Sigmoid colon (tissue), 4 donors: Measurements from ENCODE around the gene NANOGP8.

ENCODE experiments used
- EP300 ChIP-seq, 4 donors: sonication (generic); formaldehyde crosslinking; IDR thresholded peaks; one replicate each; pipeline ENCODE4 v1.6.1; 2017; ENCODE audit warnings: antibody characterized with exemption in 4 of 4
- TF ChIP-seq, protein P1 (sequence below), 4 experiments: fragments of 450-650 bp in 3 of 4; fragments of 200-600 bp in 1 of 4; IDR thresholded peaks; one replicate each; pipeline ENCODE4 v1.5.1; 2016 to 2019; ENCODE audit warnings: antibody characterized with exemption in 4 of 4, mild to moderate bottlenecking in 3 of 4, moderate library complexity in 2 of 4

DNA sequence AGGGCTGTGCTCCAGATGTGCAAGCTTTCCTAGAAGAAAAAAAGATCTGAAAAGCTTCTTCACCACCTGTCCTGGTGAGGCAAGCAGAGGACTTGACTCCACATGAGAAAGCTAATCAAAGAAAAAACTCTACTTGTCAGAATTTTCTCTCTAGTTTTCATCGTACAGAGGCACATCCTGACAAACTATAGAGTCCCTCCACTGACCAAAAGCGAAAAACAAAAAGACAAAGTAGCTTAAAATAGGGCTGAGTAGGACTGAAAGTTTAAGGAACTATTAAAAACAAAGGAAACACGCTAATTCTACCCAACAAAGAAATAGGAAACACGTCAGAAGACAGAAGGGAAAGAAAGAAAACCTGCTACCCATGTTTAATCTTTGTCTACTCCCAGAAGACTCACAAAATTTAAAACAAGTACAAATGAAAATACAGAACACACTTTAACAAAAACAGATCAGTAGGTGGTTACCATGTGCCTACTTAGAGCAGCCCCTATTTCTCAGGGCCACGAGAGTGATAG lies 26.5 kb downstream of the NANOGP8 start:
- TF ChIP-seq, protein P1, sequence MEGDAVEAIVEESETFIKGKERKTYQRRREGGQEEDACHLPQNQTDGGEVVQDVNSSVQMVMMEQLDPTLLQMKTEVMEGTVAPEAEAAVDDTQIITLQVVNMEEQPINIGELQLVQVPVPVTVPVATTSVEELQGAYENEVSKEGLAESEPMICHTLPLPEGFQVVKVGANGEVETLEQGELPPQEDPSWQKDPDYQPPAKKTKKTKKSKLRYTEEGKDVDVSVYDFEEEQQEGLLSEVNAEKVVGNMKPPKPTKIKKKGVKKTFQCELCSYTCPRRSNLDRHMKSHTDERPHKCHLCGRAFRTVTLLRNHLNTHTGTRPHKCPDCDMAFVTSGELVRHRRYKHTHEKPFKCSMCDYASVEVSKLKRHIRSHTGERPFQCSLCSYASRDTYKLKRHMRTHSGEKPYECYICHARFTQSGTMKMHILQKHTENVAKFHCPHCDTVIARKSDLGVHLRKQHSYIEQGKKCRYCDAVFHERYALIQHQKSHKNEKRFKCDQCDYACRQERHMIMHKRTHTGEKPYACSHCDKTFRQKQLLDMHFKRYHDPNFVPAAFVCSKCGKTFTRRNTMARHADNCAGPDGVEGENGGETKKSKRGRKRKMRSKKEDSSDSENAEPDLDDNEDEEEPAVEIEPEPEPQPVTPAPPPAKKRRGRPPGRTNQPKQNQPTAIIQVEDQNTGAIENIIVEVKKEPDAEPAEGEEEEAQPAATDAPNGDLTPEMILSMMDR (IDR thresholded peaks at IDR 0.05) = no peak
- TF ChIP-seq EP300 (IDR thresholded peaks at IDR 0.05) = no peak
